GM19467 (cell line): Measurements from ENCODE around the gene GAGE12C.
"Not testable (repeated sequence)": the region's sequence is repeated elsewhere in the genome, so short reads cannot be mapped to it uniquely, and the experiment has no call there.

Experiments
- ATAC-seq: cut with Tn5 transposase; IDR thresholded peaks from one replicate; pipeline ENCODE4 v1.9.1; 2021; ENCODE audit warnings: mild to moderate bottlenecking, moderate library complexity; ENCODE audit not compliant: unreplicated experiment

The GAGE12C gene

GRCh38 chrX:49531877-49532276, at the start of gene GAGE12C:
Gene GAGE12C, plus strand, starts transcription at chrX:49532177. Its CDS starts 1,155 bp downstream, at chrX:49533332.
- not testable (repeated sequence) for ATAC-seq

- not testable (repeated sequence) for ATAC-seq
Observed at GRCh38 chrX:49541433-49541832, 9.5 kb downstream of the GAGE12C start, which contains the start of gene GAGE12D. Gene GAGE12D, plus strand, starts transcription at chrX:49541733. Its CDS starts 1,155 bp downstream, at chrX:49542888.

DNA sequence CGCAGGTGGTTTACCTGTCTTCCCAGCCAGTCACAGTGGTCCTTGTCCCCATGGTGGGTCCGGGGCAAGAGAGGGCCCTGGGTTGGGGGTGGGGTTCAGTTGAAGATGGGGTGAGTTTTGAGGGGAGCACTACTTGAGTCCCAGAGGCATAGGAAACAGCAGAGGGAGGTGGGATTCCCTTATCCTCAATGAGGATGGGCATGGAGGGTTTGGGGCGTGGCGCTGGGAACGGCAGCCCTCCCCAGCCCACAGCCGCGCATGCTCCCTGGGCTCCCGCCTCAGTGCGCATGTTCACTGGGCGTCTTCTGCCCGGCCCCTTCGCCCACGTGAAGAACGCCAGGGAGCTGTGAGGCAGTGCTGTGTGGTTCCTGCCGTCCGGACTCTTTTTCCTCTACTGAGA, 19.0 kb downstream of the GAGE12C start, which contains the start of gene GAGE12E:
Gene GAGE12E, plus strand, starts transcription at position 301 of the 400 bp plus-strand sequence. CDS start 1,155 bp downstream, outside the sequence.
- ATAC-seq = not testable (repeated sequence)

GRCh38 chrX:49560542-49560941, 28.6 kb downstream of the GAGE12C start, which contains the start of gene GAGE12F:
Gene GAGE12F, plus strand, starts transcription at chrX:49560842. Its CDS starts 1,155 bp downstream, at chrX:49561997.
- not testable (repeated sequence) for ATAC-seq

DNA sequence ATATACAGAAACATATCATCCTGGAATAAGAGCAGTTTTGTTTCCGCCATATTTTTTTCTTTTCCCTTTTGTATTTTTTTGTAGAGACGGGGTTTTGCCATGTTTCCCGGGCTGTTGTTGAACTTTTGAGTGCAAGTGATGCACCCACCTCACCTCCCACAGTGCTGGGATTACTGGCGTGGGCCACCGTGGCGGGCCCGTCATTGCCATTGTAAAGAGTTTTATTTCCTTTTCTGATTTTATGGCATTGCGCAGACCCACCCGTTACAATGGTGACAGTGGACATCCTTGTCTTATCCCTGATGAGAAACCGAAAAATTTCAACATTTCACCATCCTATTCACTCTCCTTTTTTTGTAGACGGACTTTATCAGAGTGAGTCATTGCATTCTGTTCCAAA, 36.8 kb downstream of the GAGE12C start:
- not testable (repeated sequence) for ATAC-seq

DNA sequence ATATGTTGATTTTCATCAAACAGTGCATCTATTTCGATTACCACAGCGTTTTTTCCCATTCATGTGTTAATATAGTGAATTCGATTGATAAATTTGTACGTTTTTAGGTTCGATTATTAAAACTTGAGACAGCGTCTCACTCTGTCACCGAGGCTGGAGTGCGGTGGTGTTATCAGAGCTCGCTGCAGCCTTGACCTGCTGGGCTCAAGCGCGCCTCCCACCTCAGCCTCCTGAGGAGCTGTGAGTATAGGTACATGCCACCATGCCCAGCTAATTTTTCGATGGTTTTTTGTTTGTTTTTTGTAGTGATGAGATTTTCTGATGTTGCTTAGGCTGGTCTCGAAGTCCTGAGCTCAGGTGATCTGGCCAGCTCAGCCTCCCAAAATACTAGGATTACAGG, 37.2 kb downstream of the GAGE12C start:
- not testable (repeated sequence) for ATAC-seq

- not testable (repeated sequence) for ATAC-seq
Observed at GRCh38 chrX:49570100-49570499, 38.1 kb downstream of the GAGE12C start, which contains the start of gene GAGE12G. Gene GAGE12G, plus strand, starts transcription at chrX:49570400. Its CDS starts 1,155 bp downstream, at chrX:49571555.

GRCh38 chrX:49579649-49580048, 47.7 kb downstream of the GAGE12C start, which contains the start of gene GAGE12H:
Gene GAGE12H, plus strand, starts transcription at chrX:49579949. Its CDS starts 1,155 bp downstream, at chrX:49581104.
- not testable (repeated sequence) for ATAC-seq
